Activated T-cell treated with anti-CD3 and anti-CD28 coated beads, Interleukin-2, amount 50 U/mL, for 72 hours (primary cell): Measurements from ENCODE around the gene RAB3D. TPM values are rescaled to one million over a fixed set of nuclear protein-coding genes. Genes with fewer than 3 reads are reported as not detected.
A peak's percentile ranks its signal among the peaks of the same experiment; 100 is the strongest.
"Not testable (repeated sequence)": the region's sequence is repeated elsewhere in the genome, so short reads cannot be mapped to it uniquely, and the experiment has no call there.

Experiments used
- ATAC-seq, 2 donors: fragments of 150-1000 bp; cut with Tn5 transposase; replicated peaks in 1 of 2; 2 replicates each; pipeline ENCODE4 v1.10.0; 2021; ENCODE audit warnings: moderate library complexity in 2 of 2, mild to moderate bottlenecking in 1 of 2
- DNase-seq, 2 donors: peaks; one replicate each; pipeline ENCODE4 v3.0.0; 2021 to 2022; ENCODE audit warnings: mixed read lengths in 1 of 2
- H3K27ac Mint-ChIP-seq: one replicate; pipeline ENCODE4 v1.8.0; 2022; ENCODE audit warnings: mild to moderate bottlenecking, moderate library complexity, mixed read lengths
- H3K27me3 Mint-ChIP-seq: one replicate; pipeline ENCODE4 v1.8.0; 2022; ENCODE audit warnings: low read depth, mixed read lengths
- H3K36me3 Mint-ChIP-seq, 2 donors: one replicate each; pipeline ENCODE4 v1.8.0; 2022; ENCODE audit warnings: mixed read lengths in 2 of 2, mild to moderate bottlenecking in 1 of 2; ENCODE audit not compliant: insufficient read depth in 2 of 2
- H3K4me1 Mint-ChIP-seq: one replicate; pipeline ENCODE4 v1.8.0; 2022; ENCODE audit warnings: low read depth, mixed read lengths
- H3K4me3 Mint-ChIP-seq, 2 donors: one replicate each; pipeline ENCODE4 v1.8.0; 2022; ENCODE audit warnings: mild to moderate bottlenecking in 2 of 2, mixed read lengths in 2 of 2, moderate library complexity in 2 of 2
- H3K9me3 Mint-ChIP-seq, 2 donors: one replicate each; pipeline ENCODE4 v1.8.0; 2022; ENCODE audit warnings: mixed read lengths in 2 of 2
- total RNA-seq, 2 donors: library from RNA; stranded (reverse); gene quantifications; one replicate each; pipeline ENCODE4 v1.2.3, GENCODE V29; 2022

Gene RAB3D, protein sequence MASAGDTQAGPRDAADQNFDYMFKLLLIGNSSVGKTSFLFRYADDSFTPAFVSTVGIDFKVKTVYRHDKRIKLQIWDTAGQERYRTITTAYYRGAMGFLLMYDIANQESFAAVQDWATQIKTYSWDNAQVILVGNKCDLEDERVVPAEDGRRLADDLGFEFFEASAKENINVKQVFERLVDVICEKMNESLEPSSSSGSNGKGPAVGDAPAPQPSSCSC
- 10 to 100 TPM; 13.3 to 16.8 TPM for total RNA-seq

DNA sequence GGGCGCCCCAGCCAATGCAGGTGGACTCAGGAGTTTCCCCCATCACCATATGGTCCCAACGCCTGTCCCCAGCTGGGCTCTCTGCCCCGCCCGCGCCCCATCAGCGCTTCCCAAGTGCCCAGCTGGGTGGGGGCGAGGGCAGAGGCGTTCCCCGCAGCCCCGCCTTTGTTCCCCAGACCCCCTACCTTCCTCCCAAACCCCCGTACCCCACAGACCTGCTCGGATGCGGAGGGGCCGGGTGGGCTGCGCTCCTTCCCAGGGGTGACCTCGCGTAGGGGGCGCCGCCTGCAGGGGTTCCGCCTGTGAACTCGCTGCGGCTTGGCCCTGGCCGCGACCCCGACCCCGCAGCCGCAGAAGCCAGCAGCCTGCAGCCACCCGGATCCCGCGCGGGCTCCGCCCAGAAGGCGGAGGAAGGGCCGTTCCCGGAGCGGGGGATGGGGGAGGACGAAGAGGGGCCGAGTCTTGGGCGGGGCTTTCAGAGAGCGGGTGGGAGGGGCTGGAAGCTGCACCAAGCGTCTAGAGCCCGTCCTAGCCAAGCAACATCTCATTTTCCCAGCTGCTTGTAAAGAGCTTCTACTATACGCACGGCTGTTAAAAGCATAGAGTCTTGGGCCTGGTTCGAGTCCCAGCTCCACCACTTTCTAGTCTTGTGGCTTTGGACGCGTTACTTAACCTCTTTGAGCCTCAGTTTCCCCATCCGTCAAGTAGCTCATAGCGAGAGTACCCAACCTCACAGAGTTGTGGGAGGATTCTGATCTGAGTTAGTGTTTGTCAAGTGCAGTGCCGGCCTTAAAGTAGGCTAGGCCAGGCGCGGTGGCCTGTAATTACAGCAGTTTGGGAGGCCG is at the start of gene RAB3D:
RAB3D (minus strand) TSS at position 404 of the 845 bp plus-strand sequence. CDS start 2,258 bp downstream, outside the sequence.
- DNase-seq: peak; percentile 87
- Mint-ChIP-seq H3K27ac (no peak within 1 kb of the TSS), H3K9me3 (no peaks in the 10 kb centered on the region), H3K27me3 (no peaks in the 10 kb centered on the region), H3K4me1 (peaks cover 27% of the 10 kb centered on the region), H3K4me3 (peak within 1 kb of the TSS; percentile 87 to 91), H3K36me3 (peaks cover 3 to 4% of the 10 kb centered on the region in 2 donors)
- peak; percentile 98 for ATAC-seq

- ATAC-seq (no peak), DNase-seq (no peak)
- H3K9me3 Mint-ChIP-seq: peaks cover 0 to 4% of the 10 kb centered on the region in 2 donors
- H3K27me3 Mint-ChIP-seq: peaks cover 6% of the 10 kb centered on the region
- H3K27ac Mint-ChIP-seq: no peak overlapping the region
- peaks cover 1 to 2% of the 10 kb centered on the region in 2 donors for H3K36me3 Mint-ChIP-seq
- peaks cover 14% of the 10 kb centered on the region for H3K4me1 Mint-ChIP-seq
- H3K4me3 Mint-ChIP-seq: no peak overlapping the region
Measured at GRCh38 chr19:11387162-11388034, 47.9 kb upstream of the RAB3D start.

DNA sequence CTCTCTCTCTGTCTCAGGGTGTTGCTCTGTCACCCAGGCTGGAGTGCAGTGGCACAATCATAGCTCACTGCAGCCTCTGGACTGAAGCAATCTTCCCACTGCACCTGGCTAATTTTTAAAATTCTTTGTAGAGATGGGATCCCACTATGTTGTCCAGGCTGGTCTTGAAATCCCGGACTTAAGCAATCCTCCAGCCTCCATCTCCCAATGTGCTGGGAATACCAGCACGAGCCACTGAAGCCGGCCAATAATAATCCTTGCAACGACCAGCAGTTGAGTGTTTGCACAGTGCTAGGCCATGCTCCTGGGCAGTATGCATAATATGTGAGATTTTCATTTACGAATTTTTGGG is 45.3 kb upstream of the RAB3D start:
- Mint-ChIP-seq H3K27ac (no peak overlapping the region), H3K27me3 (peaks cover 6% of the 10 kb centered on the region), H3K9me3 (no peaks in the 10 kb centered on the region), H3K4me1 (peaks cover 36% of the 10 kb centered on the region), H3K36me3 (peaks cover 2 to 3% of the 10 kb centered on the region in 2 donors), H3K4me3 (peak overlapping the region in 1 of 2 donors; percentile 31)
- no peak for DNase-seq
- no peak for ATAC-seq

DNA sequence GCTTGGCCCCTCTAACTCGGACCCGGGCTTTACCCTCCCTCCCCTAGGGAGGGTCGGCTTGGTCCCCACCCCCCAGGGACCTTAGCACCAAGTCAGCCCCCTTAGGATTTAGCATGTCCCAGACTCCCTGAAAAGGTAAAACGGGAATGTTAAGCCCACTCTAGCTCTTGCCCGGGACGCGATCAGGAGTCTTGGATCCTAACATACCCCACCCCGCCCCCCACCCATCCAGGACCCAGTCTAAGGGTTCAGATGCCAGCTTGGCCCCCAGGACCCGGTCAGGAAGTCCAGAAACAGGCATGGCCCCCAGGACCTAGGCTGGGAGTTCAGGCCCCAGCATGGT is 44.2 kb upstream of the RAB3D start:
- H3K36me3 Mint-ChIP-seq: peaks cover 2 to 3% of the 10 kb centered on the region in 2 donors
- no peaks in the 10 kb centered on the region for H3K9me3 Mint-ChIP-seq
- no peak overlapping the region for H3K27ac Mint-ChIP-seq
- ATAC-seq: no peak
- peaks cover 6% of the 10 kb centered on the region for H3K27me3 Mint-ChIP-seq
- H3K4me3 Mint-ChIP-seq: peak overlapping the region in 1 of 2 donors; percentile 95
- H3K4me1 Mint-ChIP-seq: peaks cover 44% of the 10 kb centered on the region
- DNase-seq: no peak

DNA sequence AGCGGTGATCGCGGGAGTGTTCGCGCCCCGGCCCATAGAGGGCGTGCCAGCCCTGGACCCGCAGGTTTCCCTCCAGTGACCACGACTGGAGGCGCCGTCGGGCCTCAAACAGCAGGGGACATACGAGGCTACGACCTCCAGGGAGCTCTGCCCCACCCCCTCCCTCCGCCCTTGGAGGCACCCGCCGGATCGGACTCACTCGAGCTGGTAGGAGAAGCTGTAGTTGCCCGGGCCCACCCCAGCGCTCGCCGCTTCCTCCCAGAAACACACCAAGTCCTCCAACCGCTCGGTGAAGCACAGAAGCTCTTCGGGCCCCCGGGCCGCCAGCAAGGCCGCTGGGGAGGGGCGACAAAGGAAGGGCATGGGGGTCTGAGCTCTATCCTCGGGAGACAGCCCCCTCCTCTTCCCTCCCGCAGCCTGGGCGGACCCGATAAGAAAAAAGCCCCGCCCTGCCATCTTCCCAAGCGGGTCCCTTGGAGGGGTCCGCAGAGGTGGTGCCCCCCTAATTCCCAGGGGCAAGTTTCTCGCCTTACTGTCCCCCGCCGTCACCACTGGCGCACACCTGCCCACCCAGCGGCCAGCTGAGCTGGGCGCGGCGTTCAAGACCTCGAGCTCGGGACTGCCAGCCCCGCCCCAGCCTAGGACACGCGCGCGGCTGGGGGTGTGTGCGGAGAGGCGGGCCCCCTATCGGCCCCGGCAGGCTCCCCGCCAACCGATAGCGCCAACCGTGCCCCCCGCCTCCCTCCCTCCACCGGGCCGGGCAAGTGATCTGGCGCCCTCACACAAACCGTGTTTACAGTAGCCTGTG is 43.6 kb upstream of the RAB3D start:
- H3K4me1 Mint-ChIP-seq: peaks cover 49% of the 10 kb centered on the region
- DNase-seq (peak; percentile 66 to 74), ATAC-seq (no peak)
- H3K27ac Mint-ChIP-seq: peak overlapping the region; percentile 56
- H3K36me3 Mint-ChIP-seq: peaks cover 2 to 5% of the 10 kb centered on the region in 2 donors
- H3K27me3 Mint-ChIP-seq: peaks cover 6% of the 10 kb centered on the region
- no peaks in the 10 kb centered on the region for H3K9me3 Mint-ChIP-seq
- H3K4me3 Mint-ChIP-seq: peak overlapping the region; percentile 89 to 95

DNA sequence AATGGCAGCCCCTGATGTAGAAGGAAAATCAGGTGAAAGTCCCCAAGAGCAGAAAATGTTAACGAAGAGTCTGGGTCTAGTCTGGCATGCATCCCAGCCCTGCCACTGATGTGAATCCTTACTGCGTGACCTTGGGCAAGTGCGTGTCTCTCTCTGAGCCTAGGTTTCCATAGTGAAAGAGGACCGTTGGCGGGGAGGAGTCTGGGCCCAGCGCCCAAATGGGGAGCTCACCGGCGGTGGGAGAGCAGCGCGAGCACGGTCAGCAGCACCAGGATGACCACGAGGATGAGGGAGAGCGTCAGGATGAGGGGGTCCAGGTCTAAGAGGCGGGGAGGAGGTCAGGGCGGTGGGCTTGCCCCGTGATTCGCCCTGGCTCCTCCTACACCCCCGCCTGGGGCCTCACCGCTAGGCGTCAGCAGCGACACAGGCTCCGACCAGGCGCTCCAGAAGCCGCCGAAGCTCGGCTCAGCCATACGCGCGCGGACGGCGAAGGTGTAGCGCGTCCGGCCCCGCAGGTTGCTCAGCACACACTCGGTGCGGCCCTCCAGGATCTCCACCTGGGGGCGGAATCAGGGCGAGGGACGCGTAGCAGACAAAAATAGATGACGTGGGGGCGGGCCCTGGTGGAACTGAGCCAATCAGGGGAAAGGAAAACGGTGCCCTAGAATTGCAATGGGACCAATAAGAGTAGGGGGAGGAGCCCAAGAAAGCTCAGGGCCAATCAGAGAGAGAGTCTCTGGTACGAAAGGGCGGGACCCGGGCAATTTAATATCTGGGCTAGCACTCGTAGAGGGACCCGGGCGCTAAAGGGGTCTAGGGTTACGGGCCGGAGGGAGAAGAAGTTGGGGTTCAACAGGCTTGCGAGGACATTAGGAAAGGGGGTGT is 41.4 kb upstream of the RAB3D start:
- peak; percentile 81 to 83 for ATAC-seq
- peaks cover 0 to 2% of the 10 kb centered on the region in 2 donors for H3K9me3 Mint-ChIP-seq
- peak; percentile 97 to 98 for DNase-seq
- H3K27ac Mint-ChIP-seq: peak overlapping the region; percentile 83
- H3K4me3 Mint-ChIP-seq: peak overlapping the region; percentile 89 to 95
- peaks cover 8 to 10% of the 10 kb centered on the region in 2 donors for H3K36me3 Mint-ChIP-seq
- H3K4me1 Mint-ChIP-seq: peaks cover 66% of the 10 kb centered on the region
- H3K27me3 Mint-ChIP-seq: peaks cover 6% of the 10 kb centered on the region

GRCh38 chr19:11379857-11380350 is 40.4 kb upstream of the RAB3D start:
- Mint-ChIP-seq H3K9me3 (peaks cover 0 to 2% of the 10 kb centered on the region in 2 donors), H3K4me1 (peaks cover 70% of the 10 kb centered on the region), H3K36me3 (peaks cover 8 to 10% of the 10 kb centered on the region in 2 donors), H3K4me3 (peak overlapping the region; percentile 89 to 95), H3K27me3 (peaks cover 4% of the 10 kb centered on the region), H3K27ac (peak overlapping the region; percentile 83)
- ATAC-seq (no peak), DNase-seq (no peak)

- not testable (repeated sequence) for DNase-seq, H3K9me3 Mint-ChIP-seq, H3K27ac Mint-ChIP-seq, H3K4me3 Mint-ChIP-seq, H3K27me3 Mint-ChIP-seq, ATAC-seq
- peaks cover 70% of the 10 kb centered on the region for H3K4me1 Mint-ChIP-seq
- H3K36me3 Mint-ChIP-seq: peaks cover 8 to 10% of the 10 kb centered on the region in 2 donors
Measured at GRCh38 chr19:11379269-11379845, 39.9 kb upstream of the RAB3D start.

DNA sequence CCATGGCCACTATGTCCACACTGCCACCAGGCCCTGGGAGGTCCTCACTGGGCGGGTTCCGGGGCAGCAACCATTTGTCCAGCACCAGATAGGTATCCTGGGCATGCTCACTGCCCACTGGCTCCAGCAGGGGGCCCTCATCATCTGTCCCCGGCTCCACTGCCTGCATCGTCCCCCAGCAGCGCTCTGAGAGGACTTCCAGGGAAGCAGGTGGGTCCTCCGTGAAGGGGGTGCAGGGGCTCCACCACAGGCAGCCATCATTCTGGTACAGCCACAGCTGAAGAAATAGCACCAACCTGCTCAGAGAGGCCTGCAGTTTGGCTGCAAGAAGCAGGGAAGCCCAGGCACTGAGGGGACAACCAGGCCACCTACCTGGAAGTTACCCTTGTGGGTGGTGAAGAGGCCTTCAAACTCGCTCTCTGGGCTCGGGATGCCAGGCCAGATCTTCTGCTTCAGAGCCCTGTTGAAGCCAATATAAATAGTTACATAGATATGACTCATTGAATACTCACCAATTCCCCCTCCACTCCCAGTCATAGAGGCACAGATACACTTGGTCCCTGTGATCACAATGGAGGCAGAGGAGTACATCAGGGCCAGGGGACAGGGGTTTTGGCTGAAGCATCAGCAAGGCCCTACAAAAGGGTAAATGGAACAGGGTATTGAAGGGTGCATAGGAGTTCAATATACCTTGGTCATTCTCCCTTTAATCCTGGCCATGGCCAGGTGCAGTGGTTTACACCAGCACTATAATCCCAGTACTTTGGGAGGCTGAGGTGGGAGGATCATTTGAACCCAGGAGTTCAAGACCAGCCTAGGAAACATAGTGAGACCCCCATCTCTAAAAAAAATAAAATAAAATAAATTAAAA is 39.1 kb upstream of the RAB3D start:
- peak overlapping the region; percentile 20 to 60 for H3K4me3 Mint-ChIP-seq
- peaks cover 70% of the 10 kb centered on the region for H3K4me1 Mint-ChIP-seq
- DNase-seq: peak; percentile 31 to 35
- ATAC-seq: no peak
- H3K27me3 Mint-ChIP-seq: no peaks in the 10 kb centered on the region
- peaks cover 8 to 10% of the 10 kb centered on the region in 2 donors for H3K36me3 Mint-ChIP-seq
- H3K27ac Mint-ChIP-seq: no peak overlapping the region
- peaks cover 0 to 2% of the 10 kb centered on the region in 2 donors for H3K9me3 Mint-ChIP-seq

GRCh38 chr19:11377756-11378155 is 38.3 kb upstream of the RAB3D start:
- ATAC-seq: no peak
- no peak for DNase-seq
- Mint-ChIP-seq H3K27me3 (no peaks in the 10 kb centered on the region), H3K4me3 (peak overlapping the region in 1 of 2 donors; percentile 13), H3K27ac (no peak overlapping the region), H3K4me1 (peaks cover 71% of the 10 kb centered on the region), H3K36me3 (peaks cover 8 to 10% of the 10 kb centered on the region in 2 donors), H3K9me3 (peaks cover 0 to 2% of the 10 kb centered on the region in 2 donors)
